BJ (cell line): ENCODE measurements around the gene FNBP1. TPM values are rescaled to one million over a fixed set of nuclear protein-coding genes. Genes with fewer than 3 reads are reported as not detected.
"Not testable (repeated sequence)": the region's sequence is repeated elsewhere in the genome, so short reads cannot be mapped to it uniquely, and the experiment has no call there.

Source experiments
- CTCF ChIA-PET: fragments of 350-600 bp; formaldehyde crosslinking; extraction: SDS; loops from one replicate; lab custom pipeline; 2021; ENCODE audit warnings: antibody characterized with exemption, inconsistent platforms; lab: Yijun Ruan, JAX
- POLR2A ChIA-PET: fragments of 300-600 bp; sonication (Branson Sonifier 250); formaldehyde crosslinking; extraction: SDS; loops from one replicate; lab custom pipeline; 2021; ENCODE audit warnings: antibody characterized with exemption; lab: Charles Lee
- DNase-seq: peaks from one replicate; pipeline ENCODE4 v3.0.0-alpha.2; 2011; ENCODE audit warnings: low read depth
- H3K27me3 ChIP-seq: 2 replicates; pipeline ENCODE4 v1.6.0; 2011; ENCODE audit warnings: low read length; ENCODE audit not compliant: control insufficient read depth, insufficient read depth
- H3K36me3 ChIP-seq: 2 replicates; pipeline ENCODE4 v1.5.1; 2011; ENCODE audit warnings: low read length; ENCODE audit not compliant: control insufficient read depth, insufficient read depth
- H3K4me3 ChIP-seq: 2 replicates; pipeline ENCODE4 v1.5.1; 2011; ENCODE audit warnings: low read depth, mild to moderate bottlenecking, control low read depth, low read length
- CTCF ChIP-seq: IDR thresholded peaks from 2 replicates; pipeline ENCODE4 v1.5.1; 2011; ENCODE audit warnings: low read depth, mild to moderate bottlenecking, control low read depth, inconsistent platforms, low read length, moderate library complexity; ENCODE audit not compliant: insufficient read depth
- polyA plus RNA-seq: library from polyadenylated mRNA; depleted of rRNA; stranded (reverse); fragments of >200 nt; gene quantifications from 2 replicates; pipeline ENCODE4 v1.2.3, GENCODE V29; 2011

The FNBP1 gene
- polyA plus RNA-seq, 1 experiment: 7.8 TPM

GRCh38 chr9:129938291-129938979 is 104.6 kb downstream of the FNBP1 start:
- DNase-seq: peak; percentile 66
- ChIA-PET CTCF (interaction anchor here (0.6 to 1.3 kb wide), 2 partner anchors 12 to 115 kb away, joined by 3 read pairs; partner anchors contain the start of gene GPR107), POLR2A (interaction anchor here (0.6 kb wide), 4 partner anchors 8 to 1188 kb away, joined by 3 to 7 read pairs (median 4); partner anchors contain the start of gene C9orf50)
- H3K4me3 ChIP-seq: no peak overlapping the region
- no peak for TF ChIP-seq CTCF
- H3K27me3 ChIP-seq: no peaks in the 10 kb centered on the region
- no peaks in the 10 kb centered on the region for H3K36me3 ChIP-seq

GRCh38 chr9:129937879-129938278 is 105.1 kb downstream of the FNBP1 start:
- ChIA-PET POLR2A (interaction anchor here (0.6 kb wide), 3 partner anchors 9 to 1189 kb away, joined by 3 to 7 read pairs (median 4); no protein-coding TSS in a partner anchor), CTCF (interaction anchor here (0.6 to 1.3 kb wide), 3 partner anchors 9 to 116 kb away, joined by 3 to 4 read pairs (median 3); partner anchors contain the start of gene GPR107)
- H3K27me3 ChIP-seq, DNase-seq, H3K4me3 ChIP-seq, H3K36me3 ChIP-seq: not testable (repeated sequence)

- ChIA-PET POLR2A (no interaction called here), CTCF (interaction anchor here (1.5 kb wide), 1 partner anchor 9 kb away, joined by 4 read pairs; no protein-coding TSS in a partner anchor)
Measured at GRCh38 chr9:129936222-129936621, 106.8 kb downstream of the FNBP1 start.

DNA sequence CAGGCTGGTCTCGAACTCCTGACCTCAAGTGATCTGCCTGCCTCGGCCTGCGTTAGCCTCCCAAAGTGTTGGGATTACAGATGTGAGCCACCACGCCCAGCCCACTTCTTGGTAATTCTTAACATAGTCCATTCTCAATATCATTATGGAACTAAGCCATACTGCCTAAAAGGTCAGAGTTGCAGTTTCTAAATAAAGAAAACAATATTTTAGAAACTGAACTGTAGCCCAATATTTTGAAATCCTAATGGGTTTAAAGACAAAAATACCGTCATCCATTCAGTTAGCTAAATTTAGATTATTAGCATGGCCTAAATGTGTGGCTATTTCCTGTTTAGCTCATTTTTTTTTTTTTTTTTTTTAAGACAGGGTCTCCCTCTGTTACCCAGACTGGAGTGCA is 108.2 kb downstream of the FNBP1 start:
- no peaks in the 10 kb centered on the region for H3K36me3 ChIP-seq
- no peak overlapping the region for H3K4me3 ChIP-seq
- DNase-seq: no peak
- POLR2A ChIA-PET: interaction anchor here (0.6 kb wide), 1 partner anchor 83 kb away, joined by 12 read pairs; no protein-coding TSS in a partner anchor
- no peak for TF ChIP-seq CTCF
- CTCF ChIA-PET: interaction anchor here (0.7 to 1.5 kb wide), 2 partner anchors 10 to 21 kb away, joined by 3 to 4 read pairs; no protein-coding TSS in a partner anchor
- no peaks in the 10 kb centered on the region for H3K27me3 ChIP-seq

More at GRCh38 chr9:129936222-129936621, 106.8 kb downstream of the FNBP1 start:
- Histone ChIP-seq H3K4me3 (no peak overlapping the region), H3K36me3 (no peaks in the 10 kb centered on the region), H3K27me3 (no peaks in the 10 kb centered on the region)
- no peak for TF ChIP-seq CTCF
- no peak for DNase-seq

DNA sequence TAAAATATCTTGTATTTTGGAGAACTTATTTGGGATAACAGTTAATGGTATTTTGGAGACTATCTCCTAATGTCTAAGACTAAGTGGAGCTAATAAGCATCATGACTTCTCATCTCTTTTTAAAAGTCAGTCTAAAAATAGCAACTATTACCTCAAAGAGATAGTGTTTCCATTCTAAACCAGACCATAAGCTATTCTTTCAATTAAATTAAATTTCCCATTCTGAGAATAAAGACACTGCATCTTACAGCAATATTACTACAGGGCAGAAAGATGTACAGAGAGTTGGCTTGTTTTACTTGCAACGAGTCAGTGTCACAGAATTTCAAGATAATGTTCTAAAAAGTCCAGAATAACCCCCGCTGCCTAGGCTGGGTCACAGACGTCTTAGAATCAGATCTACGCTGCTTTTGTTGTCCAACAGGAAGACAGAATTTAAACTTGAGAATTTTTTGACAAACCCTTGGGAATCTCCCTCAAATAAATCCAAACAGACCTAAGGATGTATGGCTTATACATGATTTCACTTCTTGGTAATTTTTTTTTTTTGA is 108.9 kb downstream of the FNBP1 start:
- no peak for TF ChIP-seq CTCF
- DNase-seq: no peak
- H3K4me3 ChIP-seq: no peak overlapping the region
- POLR2A ChIA-PET: interaction anchor here (0.6 to 0.7 kb wide), 3 partner anchors 24 to 137 kb away, joined by 6 to 12 read pairs (median 7); no protein-coding TSS in a partner anchor
- no peaks in the 10 kb centered on the region for H3K36me3 ChIP-seq
- CTCF ChIA-PET: interaction anchor here (1.3 to 1.9 kb wide), 4 partner anchors 11 to 106 kb away, joined by 3 to 4 read pairs (median 4); no protein-coding TSS in a partner anchor
- no peaks in the 10 kb centered on the region for H3K27me3 ChIP-seq
